HG03460 (cell line): ENCODE data around the gene ZXDC.
A peak's percentile ranks its signal among the peaks of the same experiment; 100 is the strongest.

Source experiments
- ATAC-seq: cut with Tn5 transposase; IDR thresholded peaks from one replicate; pipeline ENCODE4 v1.9.1; 2021; ENCODE audit not compliant: unreplicated experiment

ZXDC gene

GRCh38 chr3:126397610-126398422, 77.9 kb downstream of the ZXDC start:
- ATAC-seq, result no peak

DNA sequence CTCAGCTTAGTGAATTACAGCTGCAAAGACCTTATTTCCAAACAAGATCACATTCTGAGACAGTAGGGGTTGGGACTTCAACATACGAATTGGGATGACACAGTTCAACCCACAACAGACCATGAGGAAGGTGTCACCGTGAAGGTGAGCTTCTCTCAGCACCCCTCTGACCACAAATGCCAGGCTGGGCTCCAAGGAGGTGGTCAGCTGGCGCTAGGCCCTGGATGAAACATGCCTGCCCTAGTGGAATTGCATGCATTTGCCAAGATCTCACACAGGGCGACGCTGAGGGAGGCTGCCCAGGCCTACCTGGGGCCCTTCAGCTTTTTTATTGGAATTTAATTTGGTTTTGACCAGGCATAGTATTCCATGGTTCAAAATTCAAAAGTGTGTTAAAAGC, 79.2 kb downstream of the ZXDC start:
- ATAC-seq, result no peak

DNA sequence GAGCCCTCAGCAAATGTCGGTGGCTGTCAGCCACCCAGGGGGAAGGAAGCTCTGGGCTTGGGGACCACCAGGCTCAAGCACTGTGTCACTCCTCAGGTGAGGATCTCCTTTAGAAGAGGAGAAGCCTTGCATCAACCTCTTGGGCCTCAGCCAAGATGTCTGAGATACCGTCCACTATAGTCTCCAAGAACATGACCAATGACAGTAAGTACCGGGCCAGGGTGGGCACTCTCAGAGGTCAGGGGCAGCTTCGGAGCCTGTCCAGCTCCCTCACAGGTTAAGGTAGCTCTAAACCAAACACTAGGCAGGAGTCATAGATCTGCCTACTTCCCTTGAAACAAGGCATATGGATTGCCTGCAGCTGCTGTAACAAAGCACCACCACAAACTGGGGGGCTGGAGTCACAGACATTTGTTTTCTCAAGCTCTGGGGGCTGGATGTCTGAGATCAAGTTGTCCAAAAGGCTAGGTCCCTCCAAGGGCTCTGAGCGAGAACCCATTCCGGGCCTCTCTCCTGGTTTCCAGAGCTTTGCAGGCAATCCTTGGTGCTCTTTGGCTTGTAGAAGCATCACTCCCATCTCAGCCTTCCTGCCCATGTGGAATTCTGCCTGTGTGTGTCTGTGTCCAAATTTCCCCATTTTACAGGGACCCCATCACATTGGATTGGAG, 79.7 kb downstream of the ZXDC start:
- no peak for ATAC-seq

DNA sequence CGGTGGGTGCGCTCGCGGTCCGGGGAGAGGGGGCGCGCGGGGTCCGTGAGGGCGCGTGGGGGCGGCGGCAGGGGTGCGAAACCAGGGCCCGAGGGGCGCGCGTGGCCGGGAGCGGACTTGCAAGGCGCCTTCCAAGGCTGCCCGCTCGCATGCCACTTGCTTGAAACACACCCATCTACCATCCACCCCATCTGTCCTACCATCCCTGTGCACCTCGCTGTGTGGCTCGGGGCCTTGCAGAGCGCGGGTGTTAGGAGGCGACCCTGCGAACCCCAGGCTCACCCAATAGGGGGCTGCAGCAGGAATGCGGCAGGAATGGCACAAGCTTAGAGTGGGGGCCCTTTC, 80.7 kb downstream of the ZXDC start:
- ATAC-seq, result no peak

- ATAC-seq, result no peak
Measured at GRCh38 chr3:126394179-126394976, 81.3 kb downstream of the ZXDC start, which contains the start of gene CFAP100. Gene CFAP100 (plus strand): TSS chr3:126394909. CDS start chr3:126396001, 1,092 bp downstream.

GRCh38 chr3:126393563-126393962, 82.1 kb downstream of the ZXDC start:
- ATAC-seq, result no peak

GRCh38 chr3:126392246-126392645, 83.4 kb downstream of the ZXDC start:
- no peak for ATAC-seq

GRCh38 chr3:126391631-126392030, 84.1 kb downstream of the ZXDC start:
- no peak for ATAC-seq

DNA sequence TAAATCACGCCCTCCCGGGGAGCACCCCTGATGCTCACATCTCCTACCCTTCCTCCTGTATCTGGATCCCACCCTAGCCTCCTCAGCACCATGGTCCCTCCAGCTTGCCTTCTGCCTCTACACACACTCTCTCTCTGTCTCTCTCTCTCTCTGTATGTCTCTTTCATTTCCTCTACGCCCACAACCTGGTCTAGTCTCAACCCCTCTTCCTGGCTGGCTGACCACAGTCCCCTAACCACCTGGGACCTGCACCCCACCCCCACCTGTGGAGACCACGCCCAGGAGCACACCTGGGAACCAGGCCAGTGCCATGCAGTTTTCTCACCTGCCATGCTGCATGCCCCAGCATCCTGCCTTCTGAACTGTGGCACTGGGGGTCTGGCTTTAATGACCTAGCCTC, 84.9 kb downstream of the ZXDC start:
- no peak for ATAC-seq

DNA sequence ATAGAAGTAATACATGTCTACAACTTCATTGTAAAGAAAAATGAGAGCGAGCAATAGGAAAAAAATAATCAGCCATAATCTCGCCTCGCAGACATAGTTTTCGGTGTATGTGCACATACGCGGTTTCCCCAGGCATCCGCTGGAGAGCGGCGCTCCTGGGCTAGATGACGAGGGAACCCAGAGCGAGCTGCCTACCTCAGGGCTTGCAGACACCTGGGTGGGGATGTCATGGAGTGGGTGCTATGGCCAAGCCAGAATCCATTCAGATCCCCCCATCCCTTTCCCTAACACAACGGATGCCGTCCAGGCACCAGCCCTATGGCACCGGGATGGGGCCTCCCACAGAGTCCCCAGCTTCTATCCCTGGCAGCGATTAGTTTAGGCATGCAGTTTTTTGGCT, 85.5 kb downstream of the ZXDC start:
- ATAC-seq, result no peak

GRCh38 chr3:126389794-126390146, 85.9 kb downstream of the ZXDC start:
- ATAC-seq, result no peak

DNA sequence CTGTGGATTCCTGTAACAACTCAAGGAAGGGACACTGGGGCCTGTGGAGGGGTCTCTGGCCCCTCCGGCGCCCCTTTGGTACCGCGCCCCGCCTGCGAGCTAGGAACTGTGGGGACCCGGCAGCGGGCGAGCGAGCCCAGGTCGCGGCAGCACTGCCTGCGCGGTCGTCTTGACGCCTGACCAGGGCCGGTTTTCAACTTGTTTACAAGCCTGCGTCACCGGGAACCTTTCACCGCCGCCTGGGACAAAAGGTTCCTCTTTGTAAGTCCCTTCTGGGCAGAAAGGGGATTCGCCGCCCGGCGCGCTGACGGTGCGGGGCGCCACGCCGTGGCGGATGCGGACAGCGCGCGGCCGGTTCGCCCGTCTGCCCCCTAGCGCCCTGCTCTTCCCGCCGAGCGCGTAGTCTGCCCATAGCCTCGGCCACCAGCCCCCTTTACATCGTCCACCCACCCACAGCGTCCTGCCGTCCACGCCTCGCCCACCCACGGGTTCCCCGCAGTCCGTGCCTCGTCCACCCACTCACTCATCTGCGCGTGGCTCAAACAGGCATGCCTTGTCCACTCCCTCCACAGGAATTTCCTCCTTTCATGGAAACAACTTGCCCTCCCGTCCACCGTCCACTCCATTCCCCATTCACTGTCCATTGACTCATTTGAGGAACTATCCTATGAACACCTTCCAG, 86.4 kb downstream of the ZXDC start:
- peak; percentile 79 for ATAC-seq
